ENCODE measurements around the gene STAG3.

- TF ChIP-seq CTCF (IDR thresholded peaks at IDR 0.05) (no peak), POLR2A (IDR thresholded peaks at IDR 0.05) (no peak)
Observed at GRCh38 chr7:100167912-100168323, 9.8 kb upstream of the STAG3 start.

Data from body of pancreas (tissue), 4 donors.